BLaER1 (cell line): ENCODE data around the gene DOCK2.
"Not testable (repeated sequence)": the region's sequence is repeated elsewhere in the genome, so short reads cannot be mapped to it uniquely, and the experiment has no call there.

Experiments
- H3K27ac ChIP-seq: shearing (Covaris generic); formaldehyde crosslinking; 2 replicates; pipeline ENCODE4 v1.8.1; 2022
- H3K27me3 ChIP-seq: shearing (Covaris generic); formaldehyde crosslinking; 2 replicates; pipeline ENCODE4 v1.8.1; 2022
- H3K36me3 ChIP-seq: shearing (Covaris generic); formaldehyde crosslinking; 2 replicates; pipeline ENCODE4 v1.8.1; 2022
- H3K4me1 ChIP-seq: shearing (Covaris generic); formaldehyde crosslinking; 2 replicates; pipeline ENCODE4 v1.8.1; 2022
- H3K4me2 ChIP-seq: shearing (Covaris generic); formaldehyde crosslinking; 2 replicates; pipeline ENCODE4 v1.8.1; 2022
- H3K4me3 ChIP-seq: shearing (Covaris generic); formaldehyde crosslinking; 2 replicates; pipeline ENCODE4 v1.8.1; 2022
- H3K9ac ChIP-seq: shearing (Covaris generic); formaldehyde crosslinking; 2 replicates; pipeline ENCODE4 v1.8.1; 2022
- H3K9me3 ChIP-seq: shearing (Covaris generic); formaldehyde crosslinking; 2 replicates; pipeline ENCODE4 v1.8.1; 2022
- H4K20me1 ChIP-seq: shearing (Covaris generic); formaldehyde crosslinking; 2 replicates; pipeline ENCODE4 v1.8.1; 2022
- Cebpa-rat ChIP-seq: shearing (Covaris generic); IDR thresholded peaks from 2 replicates; pipeline ENCODE4 v1.8.1; 2022

The DOCK2 gene

GRCh38 chr5:169748174-169748573, 111.1 kb downstream of the DOCK2 start:
- Histone ChIP-seq H3K4me1 (peaks cover 55% of the 10 kb centered on the region), H3K36me3 (peaks cover 67% of the 10 kb centered on the region)
- no peak for TF ChIP-seq Cebpa-rat

DNA sequence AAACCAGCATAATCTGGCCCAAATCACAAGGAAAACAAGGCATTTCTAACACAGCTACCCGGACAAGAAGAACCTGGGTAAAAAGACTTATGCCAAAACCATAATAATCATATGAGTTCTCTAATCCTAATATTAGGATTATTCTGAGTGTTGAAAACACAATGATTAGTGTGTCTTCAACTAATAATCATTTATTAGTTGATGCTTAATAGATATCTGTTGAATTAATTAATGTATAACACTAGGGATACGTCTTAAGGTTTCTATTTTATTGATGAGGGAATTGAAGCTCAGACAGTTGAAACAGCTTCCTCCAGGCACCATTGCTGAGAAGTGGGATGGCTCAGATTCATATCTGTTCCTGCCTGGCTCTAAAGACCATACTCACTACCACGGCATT, 112.2 kb downstream of the DOCK2 start:
- TF ChIP-seq Cebpa-rat, result no peak
- Histone ChIP-seq H3K4me2 (no peak overlapping the region), H3K4me3 (no peak overlapping the region), H4K20me1 (no peaks in the 10 kb centered on the region), H3K27me3 (no peaks in the 10 kb centered on the region), H3K36me3 (peaks cover 71% of the 10 kb centered on the region), H3K9me3 (no peaks in the 10 kb centered on the region), H3K27ac (no peak overlapping the region), H3K4me1 (peaks cover 61% of the 10 kb centered on the region), H3K9ac (no peak overlapping the region)

More at GRCh38 chr5:169748174-169748573, 111.1 kb downstream of the DOCK2 start:
- Histone ChIP-seq H3K27ac (no peak overlapping the region), H3K27me3 (no peaks in the 10 kb centered on the region), H3K4me3 (no peak overlapping the region), H3K9ac (no peak overlapping the region), H3K4me2 (no peak overlapping the region), H4K20me1 (peaks cover under 1% of the 10 kb centered on the region), H3K9me3 (no peaks in the 10 kb centered on the region)

- peaks cover 78% of the 10 kb centered on the region for H3K36me3 ChIP-seq
- H3K27ac ChIP-seq, result no peak overlapping the region
- H3K27me3 ChIP-seq, result no peaks in the 10 kb centered on the region
- H3K4me3 ChIP-seq, result no peak overlapping the region
- H3K9me3 ChIP-seq, result no peaks in the 10 kb centered on the region
- H4K20me1 ChIP-seq, result no peaks in the 10 kb centered on the region
- H3K4me1 ChIP-seq, result peaks cover 42% of the 10 kb centered on the region
- no peak overlapping the region for H3K9ac ChIP-seq
- H3K4me2 ChIP-seq, result peak overlapping the region; percentile 73
- TF ChIP-seq Cebpa-rat, result no peak
These were observed 114.4 kb downstream of the DOCK2 start for GRCh38 chr5:169751490-169751889.

GRCh38 chr5:169752566-169752965, 115.5 kb downstream of the DOCK2 start:
- H3K27me3 ChIP-seq, H3K27ac ChIP-seq, H3K9ac ChIP-seq, H3K9me3 ChIP-seq, H3K4me3 ChIP-seq, H4K20me1 ChIP-seq: not testable (repeated sequence)
- Histone ChIP-seq H3K4me1 (peaks cover 31% of the 10 kb centered on the region), H3K4me2 (peak overlapping the region; percentile 73), H3K36me3 (peaks cover 78% of the 10 kb centered on the region)

DNA sequence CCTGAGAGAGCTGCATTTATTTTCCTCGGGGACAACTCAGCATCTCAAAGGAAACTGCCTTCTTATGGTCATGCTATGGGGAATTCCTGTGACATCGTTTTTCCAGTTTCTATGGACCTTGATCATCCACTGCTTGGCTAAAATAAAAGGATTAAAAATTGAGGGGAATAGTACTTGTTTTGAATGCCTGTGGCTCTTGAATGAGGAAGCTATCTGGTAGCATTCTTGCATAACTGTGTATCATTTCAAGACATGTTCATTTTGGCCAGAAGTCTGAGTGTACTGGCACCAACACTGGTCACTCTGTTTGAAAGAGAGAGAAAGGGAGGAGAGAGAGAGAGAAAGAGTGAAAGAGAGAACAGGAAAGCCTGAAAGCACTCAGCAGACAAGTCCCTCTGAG, 116.7 kb downstream of the DOCK2 start:
- Histone ChIP-seq H3K4me3 (no peak overlapping the region), H3K9me3 (no peaks in the 10 kb centered on the region), H3K4me1 (peaks cover 29% of the 10 kb centered on the region), H4K20me1 (no peaks in the 10 kb centered on the region), H3K9ac (no peak overlapping the region), H3K27ac (no peak overlapping the region), H3K4me2 (peak overlapping the region; percentile 73; the same call in 1 of the 2 replicates), H3K27me3 (no peaks in the 10 kb centered on the region), H3K36me3 (peaks cover 66% of the 10 kb centered on the region)
- no peak for TF ChIP-seq Cebpa-rat

- no peak for TF ChIP-seq Cebpa-rat
- Histone ChIP-seq H3K36me3 (peaks cover 62% of the 10 kb centered on the region), H4K20me1 (no peaks in the 10 kb centered on the region), H3K27me3 (no peaks in the 10 kb centered on the region), H3K4me2 (no peak overlapping the region), H3K27ac (no peak overlapping the region), H3K4me1 (peaks cover 29% of the 10 kb centered on the region), H3K9me3 (no peaks in the 10 kb centered on the region), H3K9ac (no peak overlapping the region), H3K4me3 (no peak overlapping the region)
These were observed 117.7 kb downstream of the DOCK2 start for GRCh38 chr5:169754737-169755136.

- Histone ChIP-seq H3K27me3 (no peaks in the 10 kb centered on the region), H4K20me1 (no peaks in the 10 kb centered on the region), H3K9me3 (no peaks in the 10 kb centered on the region), H3K4me3 (no peak overlapping the region), H3K36me3 (peaks cover 56% of the 10 kb centered on the region), H3K4me2 (no peak overlapping the region), H3K9ac (no peak overlapping the region), H3K4me1 (peaks cover 27% of the 10 kb centered on the region), H3K27ac (no peak overlapping the region)
- TF ChIP-seq Cebpa-rat, result no peak
These were observed 119.1 kb downstream of the DOCK2 start for GRCh38 chr5:169756071-169756765.

DNA sequence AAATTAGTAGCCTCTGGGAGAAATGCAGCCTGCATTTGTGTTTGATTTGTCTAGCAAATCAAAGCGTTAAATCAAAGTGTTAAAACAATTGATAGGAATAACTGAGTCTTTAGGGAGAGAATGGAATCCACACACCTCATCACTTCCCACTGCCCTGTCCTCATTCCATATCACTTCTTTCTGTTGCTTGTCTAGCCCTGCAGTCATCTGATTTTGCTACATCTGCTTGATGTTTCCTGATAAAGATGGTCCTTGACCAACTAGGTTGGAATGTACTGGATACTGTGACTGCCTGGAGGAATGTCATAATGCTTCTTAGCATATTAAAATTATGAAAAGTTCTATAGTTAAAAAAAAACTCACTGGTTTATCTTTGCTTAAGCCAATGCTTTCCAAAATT, 119.9 kb downstream of the DOCK2 start:
- no peaks in the 10 kb centered on the region for H3K27me3 ChIP-seq
- H4K20me1 ChIP-seq, result no peaks in the 10 kb centered on the region
- H3K4me2 ChIP-seq, result no peak overlapping the region
- peaks cover 19% of the 10 kb centered on the region for H3K4me1 ChIP-seq
- no peak overlapping the region for H3K4me3 ChIP-seq
- H3K9me3 ChIP-seq, result no peaks in the 10 kb centered on the region
- peaks cover 56% of the 10 kb centered on the region for H3K36me3 ChIP-seq
- no peak for TF ChIP-seq Cebpa-rat
- H3K9ac ChIP-seq, result no peak overlapping the region
- no peak overlapping the region for H3K27ac ChIP-seq

DNA sequence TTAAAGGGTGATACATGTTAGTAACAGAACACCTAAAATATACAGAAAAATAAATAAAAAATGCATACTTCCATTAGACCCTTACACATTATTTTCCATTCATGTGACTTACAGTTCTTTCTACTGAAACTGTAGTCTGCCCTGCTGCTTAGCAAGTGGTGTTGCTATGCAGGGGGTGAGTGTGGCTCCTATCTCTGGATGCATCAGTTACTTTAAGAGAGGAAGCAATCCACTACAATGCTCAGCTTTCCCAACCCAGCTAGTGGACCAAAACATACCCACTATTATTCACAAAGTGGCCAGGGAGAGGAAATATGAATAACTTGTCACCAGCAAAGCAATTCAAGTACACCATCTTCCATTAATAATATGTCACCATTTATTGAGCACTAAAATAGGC, 121.8 kb downstream of the DOCK2 start:
- TF ChIP-seq Cebpa-rat, result no peak
- no peak overlapping the region for H3K4me2 ChIP-seq
- H3K4me3 ChIP-seq, result no peak overlapping the region
- H3K9ac ChIP-seq, result no peak overlapping the region
- no peaks in the 10 kb centered on the region for H3K9me3 ChIP-seq
- H4K20me1 ChIP-seq, result no peaks in the 10 kb centered on the region
- peaks cover 66% of the 10 kb centered on the region for H3K36me3 ChIP-seq
- H3K4me1 ChIP-seq, result 0 out of 2 replicates have a peak, but pooled peaks cover under 1% of the 10 kb centered on the region
- no peak overlapping the region for H3K27ac ChIP-seq
- H3K27me3 ChIP-seq, result no peaks in the 10 kb centered on the region

DNA sequence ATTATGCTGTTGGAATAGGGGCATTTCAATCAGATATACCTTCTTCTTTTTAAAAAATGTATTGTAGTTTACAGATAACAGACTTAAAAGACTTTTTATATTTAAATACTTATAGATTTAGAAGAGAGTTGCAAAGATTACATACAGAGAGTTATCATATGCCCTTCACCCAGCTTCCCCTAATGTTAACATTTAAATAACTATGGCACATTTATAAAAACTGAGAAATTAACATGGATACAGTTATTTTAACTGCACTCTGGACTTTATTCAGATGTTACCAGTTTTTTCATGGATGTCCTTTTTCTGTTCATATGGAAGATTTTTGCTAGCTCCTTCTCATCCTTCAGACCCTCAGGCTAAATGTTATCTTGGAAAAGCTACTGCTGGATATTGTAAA, 123.2 kb downstream of the DOCK2 start:
- Histone ChIP-seq H3K27me3 (no peaks in the 10 kb centered on the region), H3K4me2 (no peak overlapping the region), H3K27ac (no peak overlapping the region), H3K4me3 (no peak overlapping the region), H4K20me1 (no peaks in the 10 kb centered on the region), H3K4me1 (no peaks in the 10 kb centered on the region), H3K36me3 (peaks cover 70% of the 10 kb centered on the region), H3K9ac (no peak overlapping the region), H3K9me3 (no peaks in the 10 kb centered on the region)
- TF ChIP-seq Cebpa-rat, result no peak
